ENCODE results near the gene CDK9.

DNA sequence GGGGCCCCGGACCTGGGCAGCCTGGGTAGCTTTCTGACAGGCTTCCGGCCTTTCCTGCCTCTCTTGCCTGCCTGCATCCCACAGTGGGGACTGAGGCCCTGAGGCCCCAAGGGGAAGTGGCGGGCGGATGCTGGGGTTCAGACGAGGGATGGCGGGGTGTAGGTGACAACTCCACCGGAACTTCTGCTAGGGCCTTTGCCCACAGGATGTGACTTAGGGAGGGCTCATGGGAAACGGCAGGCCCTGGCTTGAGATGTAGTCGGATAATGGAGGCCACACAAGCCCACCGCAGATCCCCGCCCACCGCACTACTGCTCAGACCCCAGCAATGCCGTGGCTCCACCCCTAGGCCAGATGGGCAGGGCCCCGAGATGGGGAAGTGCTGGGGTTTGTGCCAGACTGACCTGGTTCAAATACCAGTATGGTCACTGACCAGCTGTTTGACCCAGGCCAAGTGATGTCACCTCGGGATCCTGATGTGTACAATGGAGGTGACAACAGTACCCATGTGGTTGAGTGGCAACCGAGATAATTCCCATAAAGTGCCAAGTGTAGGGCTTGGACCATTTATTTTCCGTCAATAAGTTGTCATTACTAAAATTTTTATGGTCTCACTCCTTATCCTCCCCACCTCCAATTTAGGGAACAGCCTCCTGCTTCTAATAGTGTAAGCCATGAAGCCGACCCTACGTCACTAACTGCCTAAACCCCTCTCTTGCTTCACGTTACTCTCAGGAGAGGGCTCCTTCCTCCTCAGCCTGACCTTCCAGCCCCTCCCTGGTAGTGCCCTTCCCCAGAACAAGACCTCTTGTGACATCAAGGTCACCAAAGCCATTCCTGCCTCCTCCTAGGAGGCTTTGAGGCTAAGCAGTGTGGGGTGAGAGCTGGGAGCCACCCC, 2.5 kb upstream of the CDK9 start:
- TF ChIP-seq GATA2 (IDR thresholded peaks at IDR 0.05; ENCODE audit: low read depth, low read length) (no peak), GATA3 (IDR thresholded peaks at IDR 0.05; ENCODE audit: low read depth, low read length) (no peak)
